Stimulated activated CD8-positive, alpha-beta memory T cell treated with anti-CD3 and anti-CD28 coated beads, Interleukin-12 subunit alpha, Interleukin-12 subunit beta, amount 100 ng/mL, for 1 hour (primary cell): ENCODE results near the gene USE1.
"Not testable (repeated sequence)": the region's sequence is repeated elsewhere in the genome, so short reads cannot be mapped to it uniquely, and the experiment has no call there.

Source experiments
- DNase-seq: peaks from one replicate; pipeline ENCODE4 v3.0.0-alpha.2; 2020; ENCODE audit warnings: low read depth

Gene USE1, protein sequence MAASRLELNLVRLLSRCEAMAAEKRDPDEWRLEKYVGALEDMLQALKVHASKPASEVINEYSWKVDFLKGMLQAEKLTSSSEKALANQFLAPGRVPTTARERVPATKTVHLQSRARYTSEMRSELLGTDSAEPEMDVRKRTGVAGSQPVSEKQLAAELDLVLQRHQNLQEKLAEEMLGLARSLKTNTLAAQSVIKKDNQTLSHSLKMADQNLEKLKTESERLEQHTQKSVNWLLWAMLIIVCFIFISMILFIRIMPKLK

DNA sequence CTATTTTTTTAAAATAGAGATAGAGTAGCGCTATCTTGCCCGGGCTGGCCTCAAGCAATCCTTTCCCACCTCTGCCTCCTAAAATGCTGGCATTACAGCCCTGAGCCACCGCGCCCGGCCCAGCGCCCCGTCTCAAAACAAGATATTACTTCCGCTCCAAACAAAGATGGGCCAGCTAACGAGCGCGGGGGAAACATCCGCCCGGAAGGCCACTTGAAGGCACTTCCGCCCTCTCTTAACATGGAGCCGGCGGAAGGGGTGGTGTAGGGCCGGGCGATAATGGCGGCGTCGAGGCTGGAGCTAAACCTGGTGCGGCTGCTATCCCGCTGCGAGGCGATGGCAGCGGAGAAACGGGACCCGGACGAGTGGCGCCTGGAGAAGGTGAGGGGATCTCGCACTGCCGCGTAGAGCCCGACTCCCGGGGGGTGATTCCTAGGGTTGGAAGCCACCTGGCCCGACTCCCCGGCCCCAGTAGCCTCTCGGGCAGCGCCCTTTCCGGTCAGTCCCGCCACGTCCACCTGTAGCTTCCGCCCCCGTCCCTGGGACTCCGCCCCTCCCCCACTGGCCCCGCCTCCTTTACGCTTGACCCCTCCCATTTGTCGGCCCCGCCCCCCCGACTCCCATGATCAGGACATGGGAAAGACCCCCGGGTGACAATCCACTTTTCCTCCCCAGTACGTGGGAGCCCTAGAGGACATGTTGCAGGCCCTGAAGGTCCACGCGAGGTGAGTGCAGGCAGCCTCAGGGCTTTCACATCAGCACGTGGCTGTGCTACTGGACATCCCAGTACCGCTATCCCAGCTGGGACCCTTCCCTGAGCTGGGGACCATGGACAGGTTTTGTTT is at the start of gene USE1:
Gene USE1, plus strand, starts transcription at position 231 of the 845 bp plus-strand sequence. Its CDS starts 49 bp downstream, at position 280.
- DNase-seq: peak; percentile 76

DNA sequence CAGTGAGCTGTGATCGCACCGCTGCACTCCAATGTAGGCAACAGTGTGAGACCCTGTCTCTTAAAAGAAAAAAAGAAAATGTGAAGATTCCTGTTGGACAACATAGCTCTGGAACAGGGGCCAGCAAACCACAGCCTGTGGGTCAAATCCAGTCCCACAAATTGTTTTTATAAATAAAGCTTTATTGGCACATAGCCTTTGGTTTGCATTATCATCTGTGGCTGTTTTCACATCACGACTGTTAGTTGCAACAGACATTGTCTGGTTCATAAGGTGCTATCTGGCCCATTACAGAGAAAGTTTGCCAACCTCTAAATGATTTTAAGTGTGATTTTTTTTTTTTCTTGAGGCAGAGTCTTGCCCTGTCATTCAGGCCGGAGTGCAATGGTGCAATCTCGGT is 49.4 kb upstream of the USE1 start:
- no peak for DNase-seq

DNA sequence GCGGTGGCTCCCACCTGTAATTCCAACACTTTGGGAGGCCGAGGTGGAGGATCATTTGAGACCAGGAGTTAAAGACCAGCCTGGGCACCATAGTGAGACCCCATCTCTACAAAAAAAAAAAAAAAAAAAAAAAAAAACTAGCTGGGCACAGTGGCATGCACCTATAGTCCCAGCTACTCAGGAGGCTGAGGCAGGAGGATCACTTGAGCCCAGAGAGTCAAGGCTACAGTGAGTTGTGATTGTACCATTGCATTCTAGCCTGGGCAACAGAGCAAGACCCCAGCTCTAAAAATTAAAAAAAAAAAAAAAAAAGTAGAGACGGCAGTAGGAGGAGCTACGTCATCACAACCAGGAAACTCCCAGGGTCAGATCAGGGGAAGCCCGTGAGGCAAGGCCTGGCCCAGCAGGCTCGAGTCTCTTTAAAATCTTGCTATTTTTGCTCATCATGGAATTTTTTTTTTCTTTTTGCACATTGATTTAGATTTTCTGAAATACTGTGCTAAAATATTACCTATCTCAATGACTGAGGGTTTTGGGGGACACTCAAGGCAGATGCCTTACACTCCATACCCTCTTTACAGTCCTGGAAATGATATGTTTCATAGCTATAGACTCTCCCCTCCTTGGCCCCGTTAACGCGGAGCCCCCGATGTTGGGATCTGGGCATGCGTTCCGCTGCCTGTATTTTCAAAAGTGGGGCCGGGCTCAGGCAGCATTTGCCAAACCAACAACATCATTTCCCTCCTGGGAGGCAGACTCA is 44.4 kb upstream of the USE1 start:
- DNase-seq: no peak

DNA sequence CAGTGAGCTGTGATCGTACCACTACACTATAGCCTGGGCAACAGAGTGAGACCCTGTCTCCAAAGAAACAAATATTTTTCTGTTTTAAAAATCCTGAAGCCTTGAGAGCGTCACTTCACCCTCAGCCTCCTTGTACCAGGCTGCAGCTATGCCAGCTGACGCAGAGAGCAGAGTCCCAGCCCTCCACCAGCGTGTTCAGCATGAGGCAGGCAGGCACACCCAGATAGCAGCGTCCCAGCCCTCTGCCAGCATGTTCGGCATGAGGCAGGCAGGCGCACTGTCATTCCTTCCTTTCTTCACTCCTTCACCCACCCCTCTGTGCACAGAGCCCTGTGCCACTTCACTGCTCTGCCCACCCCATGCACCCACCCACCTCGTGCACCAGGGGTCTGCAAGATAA is 43.3 kb upstream of the USE1 start:
- no peak for DNase-seq

DNA sequence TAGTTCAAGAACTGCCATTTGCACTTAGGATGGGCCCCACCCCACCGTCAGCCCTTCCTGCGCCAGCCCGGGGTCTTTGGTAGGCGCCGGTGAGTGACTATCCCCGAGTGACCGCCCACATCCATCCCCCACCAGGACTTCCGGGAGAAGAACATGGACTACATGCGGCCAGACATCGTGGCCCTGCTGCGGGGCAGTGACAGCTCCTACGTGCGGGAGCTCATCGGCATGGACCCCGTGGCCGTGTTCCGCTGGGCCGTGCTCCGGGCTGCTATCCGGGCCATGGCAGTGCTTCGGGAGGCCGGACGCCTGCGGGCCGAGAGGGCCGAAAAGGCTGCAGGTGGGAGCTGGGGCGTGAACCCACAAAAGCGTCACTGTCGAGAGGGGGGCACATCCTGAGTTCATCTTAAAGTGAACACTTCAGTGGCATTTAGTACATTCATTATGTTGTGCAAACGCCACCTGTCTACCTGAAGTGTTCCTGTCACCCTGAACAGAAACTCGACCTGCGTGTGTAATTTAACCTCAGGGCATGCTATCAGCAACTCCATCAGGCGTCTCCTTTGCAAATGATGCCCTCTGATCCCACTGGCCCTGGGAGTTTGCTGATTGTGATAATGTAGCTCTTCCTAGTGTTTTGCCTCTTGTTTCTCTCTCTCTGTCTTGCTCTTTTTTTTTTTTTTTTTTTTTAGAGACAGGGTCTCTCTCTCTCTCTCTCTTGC is 42.4 kb upstream of the USE1 start:
- DNase-seq: no peak

DNA sequence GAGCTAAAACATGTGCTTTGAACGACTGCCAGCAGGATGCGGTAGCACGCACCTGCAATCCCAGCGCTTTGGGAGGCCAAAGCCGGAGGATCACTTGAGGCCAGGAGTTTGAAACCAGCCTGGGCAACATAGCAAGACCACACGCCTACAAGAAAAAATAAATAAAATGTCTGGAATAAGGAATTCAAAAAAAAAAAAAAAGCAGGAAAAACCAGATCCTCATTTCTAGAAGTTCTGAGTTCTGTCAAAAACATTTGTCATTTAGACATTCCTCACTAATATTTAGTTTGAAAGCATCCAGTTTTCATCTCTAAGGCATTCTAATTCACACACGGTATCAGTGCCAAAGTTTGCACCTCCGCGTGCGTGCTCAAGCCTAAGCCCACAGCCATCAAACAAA is 36.9 kb upstream of the USE1 start:
- DNase-seq: no peak

DNA sequence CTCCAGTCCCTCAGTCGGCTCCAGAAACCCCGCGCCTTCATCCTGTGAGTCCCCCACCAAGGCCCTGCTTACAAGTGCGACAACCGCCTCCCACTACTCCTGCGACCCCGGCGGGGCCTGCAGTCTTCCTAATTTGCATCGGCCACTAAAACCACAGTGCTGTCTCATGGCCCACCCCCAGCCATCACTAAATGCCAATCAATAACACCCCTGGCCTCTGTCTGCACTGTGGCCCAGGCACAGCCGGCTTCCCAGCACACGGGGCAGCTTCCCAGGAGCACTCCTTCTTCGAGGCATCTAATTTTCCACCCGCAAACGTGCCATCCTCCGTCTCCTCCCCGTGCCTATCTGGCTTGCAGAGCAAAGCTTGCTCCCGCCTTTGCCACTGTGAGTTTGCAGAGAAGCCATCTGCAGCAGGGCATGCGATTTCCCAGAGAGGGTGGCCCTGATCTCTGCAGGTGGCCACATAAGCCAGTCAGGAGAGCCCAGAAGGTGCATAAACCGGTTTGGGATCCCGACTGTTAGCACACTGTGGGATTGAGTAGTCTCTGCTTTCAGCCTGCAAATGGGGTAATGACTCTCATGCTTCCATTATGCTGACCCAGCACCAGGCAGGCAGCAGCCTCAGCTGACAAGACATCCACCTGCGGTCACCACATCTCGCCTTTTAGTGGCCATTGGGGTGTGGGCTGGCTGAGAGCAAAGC is 34.0 kb upstream of the USE1 start:
- no peak for DNase-seq

DNA sequence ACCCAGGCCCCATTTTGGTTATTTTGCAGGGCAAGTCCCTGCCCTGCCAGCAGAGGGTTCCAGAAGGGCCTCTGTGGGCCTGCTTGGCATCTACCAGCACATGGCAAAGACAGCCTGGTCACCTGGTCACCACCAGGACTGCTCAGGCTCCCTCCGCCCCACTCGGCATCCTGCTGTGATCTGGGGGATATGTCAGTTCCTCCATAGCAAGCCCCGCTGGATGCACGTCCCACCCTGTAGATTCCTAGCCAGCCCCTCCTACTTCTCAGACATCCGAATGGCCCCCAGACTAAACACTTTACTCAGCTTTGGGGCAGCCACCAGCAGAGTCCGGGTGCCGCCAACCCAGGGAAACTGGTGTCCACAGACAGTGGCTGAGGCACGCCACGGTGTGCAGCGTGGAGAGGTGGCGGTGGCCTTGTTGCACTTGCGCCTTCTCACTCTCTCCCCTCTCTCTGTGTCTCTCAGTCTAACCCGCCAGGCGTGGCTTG is 31.8 kb upstream of the USE1 start:
- no peak for DNase-seq

DNA sequence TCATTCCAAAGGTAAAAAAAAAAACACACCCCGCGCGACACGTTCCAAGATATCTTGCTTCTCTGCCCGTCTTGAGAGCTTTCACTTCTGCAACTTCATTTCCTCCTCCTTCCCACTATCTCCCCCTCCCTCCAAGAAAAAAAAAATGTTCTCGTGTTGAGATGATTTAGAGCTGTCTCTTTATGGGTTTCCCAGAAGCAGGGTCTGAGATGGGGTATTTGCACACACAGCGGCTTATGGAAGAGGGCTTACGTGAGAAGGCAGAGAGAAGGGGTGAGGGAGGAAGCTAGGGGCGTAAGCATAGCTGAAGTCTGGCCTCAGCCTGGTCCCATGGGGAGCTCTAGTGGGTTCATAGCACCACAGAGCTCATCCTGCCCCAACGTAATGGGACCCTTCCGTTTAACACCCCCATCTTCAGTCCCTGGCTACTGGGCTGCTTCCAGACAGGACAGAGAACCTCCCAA is 31.3 kb upstream of the USE1 start:
- DNase-seq: no peak

DNA sequence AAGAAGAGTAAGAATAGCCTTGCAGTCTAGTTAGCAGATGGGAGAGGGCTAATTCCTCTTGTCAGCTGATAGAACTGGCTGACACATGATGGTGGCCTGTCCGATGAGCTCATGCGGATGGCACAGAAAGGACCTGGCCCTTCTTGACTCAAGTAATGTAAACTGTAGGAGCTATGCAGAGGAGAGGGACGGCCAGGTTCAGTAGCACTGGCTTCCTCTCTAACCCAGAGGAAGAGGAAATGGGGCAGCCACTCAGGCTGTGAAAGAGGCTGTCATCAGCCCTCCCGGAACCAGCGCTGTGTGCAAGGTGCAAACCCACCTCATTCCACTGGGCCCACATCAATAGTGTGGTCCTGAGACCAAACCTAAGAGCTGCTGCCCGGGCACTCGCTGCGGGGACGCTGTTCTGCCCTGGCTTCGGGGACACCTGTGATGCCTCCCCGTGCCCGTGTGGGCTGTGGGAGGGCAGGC is 30.8 kb upstream of the USE1 start:
- DNase-seq: peak; percentile 40

DNA sequence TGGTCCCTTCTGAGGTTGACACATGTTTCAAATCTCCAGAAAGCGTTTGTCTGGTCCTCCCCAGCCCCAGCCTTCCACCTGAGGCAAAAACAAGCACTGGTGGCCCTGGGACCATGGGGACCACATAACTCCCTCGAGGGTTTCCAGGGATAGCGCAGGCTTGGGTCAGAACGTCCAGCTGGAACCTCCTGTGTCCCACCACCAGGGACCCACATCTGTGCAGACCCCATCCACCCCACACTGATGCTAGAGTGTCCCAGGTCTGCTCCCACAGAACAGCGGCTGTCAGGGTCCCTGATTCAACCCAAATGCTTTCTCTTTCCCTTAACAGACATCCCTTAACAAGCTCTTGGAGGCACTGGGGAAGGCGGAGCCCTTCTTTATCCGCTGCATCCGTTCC is 29.6 kb upstream of the USE1 start:
- DNase-seq: no peak

DNA sequence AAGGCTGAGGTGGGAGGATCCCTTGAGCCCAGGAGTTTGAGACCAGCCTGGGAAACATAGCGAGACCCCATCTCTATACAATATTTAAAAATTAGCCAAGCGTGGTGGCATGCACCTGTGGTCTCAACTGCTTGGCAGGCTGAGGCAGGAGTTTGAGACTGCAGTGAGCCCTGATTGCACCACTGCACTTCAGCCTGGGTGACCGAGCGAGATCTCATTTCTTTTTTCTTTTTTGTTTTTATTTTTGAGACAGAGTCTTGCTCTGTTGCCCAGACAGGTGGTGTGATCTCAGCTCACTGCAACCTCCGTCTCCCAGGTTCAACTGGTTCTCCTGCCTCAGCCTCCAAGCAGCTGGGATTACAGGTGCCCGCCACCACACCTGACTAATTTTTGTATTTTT is 23.4 kb upstream of the USE1 start:
- not testable (repeated sequence) for DNase-seq

DNA sequence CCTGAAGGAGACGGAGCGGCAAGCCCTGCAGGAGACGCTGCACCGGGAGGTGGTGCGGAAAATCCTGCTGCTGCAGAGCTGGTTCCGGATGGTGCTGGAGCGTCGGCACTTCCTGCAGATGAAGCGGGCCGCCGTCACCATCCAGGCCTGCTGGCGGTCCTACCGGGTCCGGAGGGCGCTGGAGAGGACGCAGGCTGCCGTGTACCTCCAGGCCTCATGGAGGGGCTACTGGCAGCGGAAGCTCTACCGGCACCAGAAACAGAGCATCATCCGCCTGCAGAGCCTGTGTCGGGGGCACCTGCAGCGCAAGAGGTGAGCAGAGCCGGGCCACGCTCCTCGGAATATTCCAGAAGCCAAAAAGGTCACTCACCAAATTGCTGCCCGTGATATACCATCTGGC is 22.4 kb upstream of the USE1 start:
- no peak for DNase-seq

DNA sequence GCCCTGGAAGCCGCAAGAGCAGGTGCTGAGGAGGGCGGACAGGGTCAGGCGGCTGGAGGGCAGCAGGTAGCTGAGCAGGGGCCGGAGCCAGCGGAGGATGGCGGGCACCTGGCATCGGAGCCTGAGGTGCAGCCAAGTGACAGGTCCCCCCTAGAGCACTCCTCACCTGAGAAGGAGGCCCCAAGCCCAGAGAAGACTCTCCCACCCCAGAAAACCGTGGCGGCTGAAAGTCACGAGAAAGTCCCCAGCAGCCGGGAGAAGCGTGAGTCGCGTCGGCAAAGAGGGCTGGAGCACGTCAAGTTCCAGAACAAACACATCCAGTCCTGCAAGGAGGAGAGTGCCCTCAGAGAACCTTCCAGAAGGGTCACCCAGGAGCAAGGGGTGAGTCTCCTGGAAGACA is 20.5 kb upstream of the USE1 start:
- no peak for DNase-seq

DNA sequence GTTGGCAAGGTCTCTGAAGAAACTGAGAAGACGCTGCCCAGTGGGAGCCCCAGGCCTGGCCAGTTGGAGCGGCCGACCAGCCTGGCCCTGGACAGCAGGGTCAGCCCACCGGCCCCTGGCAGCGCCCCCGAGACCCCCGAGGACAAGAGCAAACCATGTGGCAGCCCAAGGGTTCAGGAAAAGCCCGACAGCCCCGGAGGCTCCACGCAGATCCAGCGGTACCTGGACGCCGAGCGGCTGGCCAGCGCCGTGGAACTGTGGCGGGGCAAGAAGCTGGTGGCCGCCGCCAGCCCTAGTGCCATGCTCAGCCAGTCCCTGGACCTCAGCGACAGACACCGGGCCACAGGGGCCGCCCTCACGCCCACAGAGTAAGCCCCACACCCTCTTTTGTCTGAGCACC is 20.1 kb upstream of the USE1 start:
- no peak for DNase-seq

DNA sequence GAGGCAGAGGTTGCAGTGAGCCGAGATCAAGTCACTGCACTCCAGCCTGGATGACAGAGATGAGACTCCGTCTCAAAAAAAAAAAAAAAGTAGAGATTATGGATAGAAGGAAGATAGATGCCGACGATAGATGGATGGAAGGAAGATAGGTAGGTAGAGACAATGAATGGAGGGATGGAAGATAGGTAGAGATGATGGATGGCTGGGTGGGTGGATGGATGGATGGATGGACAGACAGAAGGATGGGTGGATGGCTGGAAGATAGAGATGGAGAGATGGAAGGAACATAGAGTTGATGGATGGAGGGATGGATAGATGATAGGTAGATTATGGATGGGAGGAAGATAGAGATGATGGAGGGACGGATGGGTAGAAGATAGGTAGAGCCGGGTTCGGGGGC is 18.5 kb upstream of the USE1 start:
- no peak for DNase-seq

DNA sequence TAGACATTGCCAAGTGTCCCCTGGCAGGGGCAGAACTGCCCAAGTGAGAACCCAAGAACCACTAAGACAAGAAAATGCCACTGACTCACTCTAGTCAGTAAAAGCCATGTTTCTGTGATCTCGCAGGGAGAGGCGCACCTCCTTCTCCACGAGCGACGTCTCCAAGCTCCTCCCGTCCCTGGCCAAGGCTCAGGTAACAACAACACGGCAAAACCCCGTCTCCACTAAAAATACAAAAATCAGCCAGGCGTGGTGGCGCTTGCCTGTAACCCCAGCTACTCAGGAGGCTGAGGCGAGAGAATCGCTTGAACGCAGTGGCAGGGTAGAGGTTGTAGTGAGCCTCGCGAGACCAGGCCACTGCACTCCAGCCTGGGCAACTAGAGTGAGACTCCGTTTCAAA is 17.5 kb upstream of the USE1 start:
- DNase-seq: no peak

DNA sequence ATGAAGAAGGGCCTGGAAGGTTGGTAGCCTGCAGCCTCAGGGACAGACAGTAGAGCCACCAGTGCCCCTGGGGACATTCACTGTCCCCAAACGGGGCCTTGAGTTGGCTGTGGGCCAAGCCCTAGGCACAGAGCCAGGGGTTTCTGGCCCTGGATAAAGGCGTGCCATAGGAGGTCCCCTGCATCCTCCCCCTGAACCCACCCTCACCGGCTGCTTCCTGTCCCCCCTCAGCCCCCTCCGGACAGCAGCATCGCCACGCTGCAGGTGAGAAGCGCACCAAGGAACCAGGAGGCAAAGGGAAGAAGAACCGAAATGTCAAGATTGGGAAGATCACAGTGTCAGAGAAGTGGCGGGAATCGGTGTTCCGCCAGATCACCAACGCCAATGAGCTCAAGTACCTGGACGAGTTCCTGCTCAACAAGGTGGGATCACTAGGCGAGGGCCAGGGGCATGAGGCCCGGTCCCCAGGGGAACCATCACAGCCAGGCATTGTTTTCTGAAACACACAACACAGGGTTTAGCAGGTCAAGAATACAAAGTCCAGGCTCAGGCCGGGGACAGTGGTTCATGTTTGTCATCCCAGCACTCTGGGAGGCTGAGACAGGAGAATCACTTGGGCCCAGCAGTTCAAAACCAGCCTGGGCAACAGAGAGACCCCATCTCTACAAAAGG is 14.6 kb upstream of the USE1 start:
- DNase-seq: no peak

DNA sequence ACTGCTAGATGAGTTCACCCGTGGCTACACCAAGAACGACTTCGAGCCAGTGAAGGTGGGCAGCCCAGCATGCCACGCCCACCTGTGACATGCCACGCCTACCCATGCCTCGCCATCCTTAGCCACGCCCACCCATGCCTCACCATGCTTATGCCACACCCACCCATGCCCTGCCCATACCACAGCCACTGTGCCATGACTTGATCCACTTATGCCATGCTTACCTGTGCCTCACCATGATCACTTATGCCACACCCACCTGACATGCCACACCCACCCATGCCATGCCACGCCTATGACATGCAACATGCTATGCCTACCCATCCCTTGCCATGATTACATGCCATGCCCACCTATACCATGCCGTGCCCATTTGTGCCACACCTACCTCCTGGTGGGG is 12.9 kb upstream of the USE1 start:
- no peak for DNase-seq

DNA sequence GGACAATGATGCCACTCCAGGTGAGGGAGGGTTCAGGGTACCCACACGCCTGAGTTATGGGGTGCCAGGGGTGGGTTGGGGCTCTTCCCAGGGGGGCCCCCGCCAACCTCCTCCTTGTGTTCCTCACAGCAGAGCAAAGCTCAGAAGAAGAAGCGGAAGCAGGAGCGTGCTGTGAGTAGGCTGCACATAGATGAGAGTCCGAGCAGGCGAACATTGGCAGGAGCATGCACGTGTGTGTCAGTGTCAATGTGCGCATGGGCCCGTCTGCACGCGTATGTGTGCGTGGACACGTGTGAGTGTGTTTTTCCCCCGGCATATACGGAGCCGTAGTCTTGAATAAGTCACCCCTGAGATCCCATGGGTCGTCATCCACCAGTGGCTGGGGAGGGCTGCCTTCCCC is 12.4 kb upstream of the USE1 start:
- DNase-seq: no peak
